K562 treated with DMSO at 1 percent for 48 hours (cell line): ENCODE measurements around the gene BAD. TPM values are rescaled to one million over a fixed set of nuclear protein-coding genes. Genes with fewer than 3 reads are reported as not detected.

Experiments
- total RNA-seq: library from RNA; unstranded; fragments of 300-600 nt; gene quantifications from 2 replicates; pipeline ENCODE4 v1.2.3, GENCODE V29; 2022; ENCODE audit warnings: low replicate concordance; ENCODE audit errors: extremely low read depth

Gene BAD
- total RNA-seq, 1 experiment from 2014 or later, result not detected

Other genes with a start within 250 kb of the BAD start
- gene FLRT1, start 248.7 kb downstream of the BAD start, total RNA-seq, result not detected in 2 replicates
- not detected in 2 replicates for gene MACROD1, start 118.6 kb downstream of the BAD start, total RNA-seq
- not detected in 2 replicates for gene STIP1, start 98.5 kb downstream of the BAD start, total RNA-seq
- not detected in 2 replicates for gene FERMT3, start 77.9 kb downstream of the BAD start, total RNA-seq
- not detected in 2 replicates for gene TRPT1, start 58.5 kb downstream of the BAD start, total RNA-seq
- gene NUDT22, start 58.4 kb downstream of the BAD start, total RNA-seq, result not detected in 2 replicates
- gene DNAJC4, start 54.1 kb downstream of the BAD start, total RNA-seq, result not detected in 2 replicates
- gene VEGFB, start 50.1 kb downstream of the BAD start, total RNA-seq, result not detected in 2 replicates
- gene FKBP2, start 43.6 kb downstream of the BAD start, total RNA-seq, result not detected in 2 replicates
- not detected in 2 replicates for gene PPP1R14B, start 37.7 kb downstream of the BAD start, total RNA-seq
- not detected in 2 replicates for gene PLCB3, start 33.1 kb downstream of the BAD start, total RNA-seq
- not detected in 2 replicates for gene GPR137, start 1.2 kb upstream of the BAD start, total RNA-seq
- not detected in 2 replicates for gene KCNK4, start 6.6 kb upstream of the BAD start, total RNA-seq
- not detected in 2 replicates for gene CATSPERZ, start 15.7 kb upstream of the BAD start, total RNA-seq
- gene ESRRA, start 20.9 kb upstream of the BAD start, total RNA-seq, result 647 TPM in 1 of 2 replicates, not detected in the other
- gene TRMT112, start 32.9 kb upstream of the BAD start, total RNA-seq, result 1,561 TPM in 1 of 2 replicates, not detected in the other
- not detected in 2 replicates for gene PRDX5, start 33.5 kb upstream of the BAD start, total RNA-seq
- gene CCDC88B, start 55.5 kb upstream of the BAD start, total RNA-seq, result not detected in 2 replicates
- not detected in 2 replicates for gene RPS6KA4, start 74.5 kb upstream of the BAD start, total RNA-seq